HL-60 (cell line): ENCODE measurements around the gene AP5M1.
"Not testable (repeated sequence)": the region's sequence is repeated elsewhere in the genome, so short reads cannot be mapped to it uniquely, and the experiment has no call there.

Experiments
- DNase-seq, 2 experiments: peaks; one replicate each; pipeline ENCODE4 v3.0.0-alpha.2; 2010 to 2020; ENCODE audit warnings: low read depth in 1 of 2, low spot score in 1 of 2
- H3K27ac ChIP-seq: fragments of 250-450 bp; sonication (Bioruptor Pico); replicated peaks from 2 replicates; pipeline ENCODE4 v1.5.1; 2020; ENCODE audit warnings: mild to moderate bottlenecking, moderate library complexity
- H3K27me3 ChIP-seq: fragments of 250-450 bp; sonication (Bioruptor Pico); 2 replicates; pipeline ENCODE4 v1.5.1; 2021; ENCODE audit warnings: mild to moderate bottlenecking, moderate library complexity; ENCODE audit not compliant: insufficient read depth, poor library complexity, severe bottlenecking
- H3K4me3 ChIP-seq: replicated peaks from 2 replicates; pipeline ENCODE4 v1.5.1; 2011; ENCODE audit warnings: mild to moderate bottlenecking, control low read depth, low read length; ENCODE audit not compliant: insufficient read depth
- CTCF ChIP-seq: IDR thresholded peaks from one replicate; pipeline ENCODE4 v1.5.1; 2011; ENCODE audit warnings: low read length, control low read depth, inconsistent platforms; ENCODE audit not compliant: insufficient read depth
- GABPA ChIP-seq: IDR thresholded peaks from 2 replicates; pipeline ENCODE4 v1.6.1; 2012; ENCODE audit warnings: low read depth
- POLR2AphosphoS5 ChIP-seq: IDR thresholded peaks from 2 replicates; pipeline ENCODE4 v1.6.1; 2012; ENCODE audit warnings: low read depth
- REST ChIP-seq: IDR thresholded peaks from 2 replicates; pipeline ENCODE4 v1.6.1; 2012; ENCODE audit warnings: low read depth; ENCODE audit not compliant: insufficient replicate concordance
- SPI1 ChIP-seq: IDR thresholded peaks from 2 replicates; pipeline ENCODE4 v1.6.1; 2012; ENCODE audit warnings: low read depth, mild to moderate bottlenecking, borderline replicate concordance

The AP5M1 gene

GRCh38 chr14:57319636-57320192, 50.9 kb downstream of the AP5M1 start:
- H3K27me3 ChIP-seq = peaks cover 3% of the 10 kb centered on the region
- H3K4me3 ChIP-seq = no peak overlapping the region
- no peak for DNase-seq
- TF ChIP-seq GABPA (no peak), REST (no peak), SPI1 (no peak), POLR2AphosphoS5 (no peak), CTCF (no peak)
- no peak overlapping the region for H3K27ac ChIP-seq

- TF ChIP-seq REST (no peak), POLR2AphosphoS5 (no peak), CTCF (no peak), GABPA (no peak), SPI1 (peak; percentile 90)
- H3K4me3 ChIP-seq = no peak overlapping the region
- no peak overlapping the region for H3K27ac ChIP-seq
- peaks cover 3% of the 10 kb centered on the region for H3K27me3 ChIP-seq
- DNase-seq = peak in 1 of 2 experiments; percentile 76
Observed at GRCh38 chr14:57323721-57324120, 55.0 kb downstream of the AP5M1 start.

- Histone ChIP-seq H3K27ac (no peak overlapping the region), H3K4me3 (no peak overlapping the region), H3K27me3 (no peaks in the 10 kb centered on the region)
- DNase-seq = peak in 1 of 2 experiments; percentile 66
- TF ChIP-seq POLR2AphosphoS5 (no peak), REST (no peak), SPI1 (peak; percentile 55; the same call in 1 of the 2 replicates), GABPA (no peak)
Observed at GRCh38 chr14:57326253-57326652, 57.5 kb downstream of the AP5M1 start.

GRCh38 chr14:57329833-57330232, 61.1 kb downstream of the AP5M1 start:
- H3K4me3 ChIP-seq = no peak overlapping the region
- no peak overlapping the region for H3K27ac ChIP-seq
- H3K27me3 ChIP-seq = no peaks in the 10 kb centered on the region
- no peak for DNase-seq
- TF ChIP-seq SPI1 (no peak), GABPA (no peak), POLR2AphosphoS5 (no peak), CTCF (no peak), REST (no peak)

- not testable (repeated sequence) for H3K27ac ChIP-seq, DNase-seq, H3K4me3 ChIP-seq, H3K27me3 ChIP-seq
Observed at GRCh38 chr14:57332475-57332874, 63.7 kb downstream of the AP5M1 start.
